ENCODE results near the gene KDM8. TPM values are rescaled to one million over a fixed set of nuclear protein-coding genes. Genes with fewer than 3 reads are reported as not detected.
A peak's percentile ranks its signal among the peaks of the same experiment; 100 is the strongest.
"Not testable (repeated sequence)": the region's sequence is repeated elsewhere in the genome, so short reads cannot be mapped to it uniquely, and the experiment has no call there.

Gene KDM8
- total RNA-seq, 4 donors from 2014 or later: 0.56 to 4.4 (median 2.5) TPM

DNA sequence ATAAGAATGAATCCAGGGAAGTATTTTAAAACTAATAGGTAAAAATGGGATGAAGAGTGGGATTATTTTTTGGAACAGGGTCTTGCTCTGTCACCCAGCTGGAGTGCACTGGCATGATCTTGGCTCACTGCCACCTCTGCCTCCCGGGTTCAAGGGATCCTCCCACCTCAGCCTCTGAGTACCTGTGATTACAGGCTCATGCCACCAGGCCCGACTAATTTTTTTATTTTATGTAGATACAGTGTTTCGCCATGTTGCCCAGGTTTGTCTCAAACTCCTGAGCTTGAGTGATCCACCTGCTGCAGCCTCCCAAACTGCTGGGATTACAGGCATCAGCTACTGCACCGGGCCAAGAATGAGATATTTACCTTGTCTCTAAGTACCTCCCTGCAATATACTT is 43.1 kb downstream of the KDM8 start:
- no peak overlapping the region for H3K4me3 ChIP-seq
- TF ChIP-seq CTCF (IDR thresholded peaks at IDR 0.05) (no peak), POLR2A (IDR thresholded peaks at IDR 0.05) (no peak)
- DNase-seq: no peak
- intact Hi-C loops (cut with DNase I): no loop called here
- H3K36me3 ChIP-seq: no peaks in the 10 kb centered on the region
- peaks cover 25 to 64% (median 43%) of the 10 kb centered on the region in 3 donors for H3K4me1 ChIP-seq
- no peaks in the 10 kb centered on the region for H3K27me3 ChIP-seq
- no peaks in the 10 kb centered on the region for H3K9me3 ChIP-seq
- peak overlapping the region in 3 of 4 donors; percentile 80 to 83 (median 82) for H3K27ac ChIP-seq
- 56 to 69% methylated on average over 4 of the region's 4 CpGs for WGBS, 2 donors

DNA sequence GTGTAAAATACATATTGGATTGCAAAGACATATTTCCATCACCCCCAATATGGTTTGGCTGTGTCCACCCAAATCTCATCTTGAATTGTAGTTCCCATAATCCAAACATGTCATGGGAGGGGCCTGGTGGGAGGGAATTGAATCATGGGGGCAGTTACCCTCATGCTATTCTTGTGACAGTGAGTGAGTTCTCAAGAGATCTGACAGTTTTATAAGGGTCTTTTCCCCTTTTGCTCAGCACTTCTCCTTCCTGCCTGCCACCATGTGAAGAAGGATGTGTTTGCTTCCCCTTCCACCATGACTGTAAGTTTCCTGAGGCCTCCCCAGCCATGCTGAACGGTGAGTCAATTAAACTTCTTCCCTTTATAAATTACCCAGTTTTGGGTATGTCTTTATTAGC is 43.8 kb downstream of the KDM8 start:
- WGBS, 2 donors: 81 to 83% methylated on average over 1 of the region's 1 CpG
- H3K9me3 ChIP-seq; H3K27me3 ChIP-seq; DNase-seq; H3K36me3 ChIP-seq; H3K4me3 ChIP-seq; intact Hi-C loops (cut with DNase I): not testable (repeated sequence)
- H3K4me1 ChIP-seq: peaks cover 24 to 64% (median 40%) of the 10 kb centered on the region in 3 donors
- peak overlapping the region in 2 of 4 donors; percentile 11 to 19 for H3K27ac ChIP-seq

DNA sequence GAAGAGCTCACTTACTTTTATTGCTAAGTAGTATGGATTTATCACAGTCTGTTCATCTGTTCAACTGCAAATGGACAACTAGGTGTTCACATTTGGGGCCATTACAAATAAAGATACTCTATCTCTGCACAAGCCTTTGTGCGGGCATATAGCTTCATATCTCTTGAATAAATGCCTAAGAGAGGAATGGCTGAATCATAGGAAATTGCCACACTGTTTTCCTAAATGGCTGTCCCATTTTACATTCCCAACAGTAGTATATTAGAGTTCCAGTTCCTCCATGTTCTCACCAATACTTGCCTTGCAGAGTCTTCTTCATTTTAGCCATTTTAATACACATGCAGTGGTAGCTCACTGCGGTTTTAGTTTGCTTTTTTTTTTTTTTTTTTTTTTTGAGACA is 44.7 kb downstream of the KDM8 start:
- no peaks in the 10 kb centered on the region for H3K27me3 ChIP-seq
- TF ChIP-seq CTCF (IDR thresholded peaks at IDR 0.05): no peak
- no peak for TF ChIP-seq POLR2A (IDR thresholded peaks at IDR 0.05)
- 97 to 98% methylated on average over 2 of the region's 2 CpGs for WGBS, 2 donors
- H3K36me3 ChIP-seq: no peaks in the 10 kb centered on the region
- no peaks in the 10 kb centered on the region for H3K9me3 ChIP-seq
- no peak for DNase-seq
- no peak overlapping the region for H3K4me3 ChIP-seq
- intact Hi-C loops (cut with DNase I): no loop called here
- H3K27ac ChIP-seq: no peak overlapping the region
- H3K4me1 ChIP-seq: peaks cover 18 to 64% (median 33%) of the 10 kb centered on the region in 3 donors

- H3K4me3 ChIP-seq; intact Hi-C loops (cut with DNase I); DNase-seq; H3K27ac ChIP-seq; H3K36me3 ChIP-seq; H3K27me3 ChIP-seq; H3K9me3 ChIP-seq: not testable (repeated sequence)
- H3K4me1 ChIP-seq: peaks cover 13 to 64% (median 32%) of the 10 kb centered on the region in 3 donors
- WGBS, 2 donors: 90 to 97% methylated on average over 4 of the region's 4 CpGs
Measured at GRCh38 chr16:27248886-27249285, 45.6 kb downstream of the KDM8 start.

DNA sequence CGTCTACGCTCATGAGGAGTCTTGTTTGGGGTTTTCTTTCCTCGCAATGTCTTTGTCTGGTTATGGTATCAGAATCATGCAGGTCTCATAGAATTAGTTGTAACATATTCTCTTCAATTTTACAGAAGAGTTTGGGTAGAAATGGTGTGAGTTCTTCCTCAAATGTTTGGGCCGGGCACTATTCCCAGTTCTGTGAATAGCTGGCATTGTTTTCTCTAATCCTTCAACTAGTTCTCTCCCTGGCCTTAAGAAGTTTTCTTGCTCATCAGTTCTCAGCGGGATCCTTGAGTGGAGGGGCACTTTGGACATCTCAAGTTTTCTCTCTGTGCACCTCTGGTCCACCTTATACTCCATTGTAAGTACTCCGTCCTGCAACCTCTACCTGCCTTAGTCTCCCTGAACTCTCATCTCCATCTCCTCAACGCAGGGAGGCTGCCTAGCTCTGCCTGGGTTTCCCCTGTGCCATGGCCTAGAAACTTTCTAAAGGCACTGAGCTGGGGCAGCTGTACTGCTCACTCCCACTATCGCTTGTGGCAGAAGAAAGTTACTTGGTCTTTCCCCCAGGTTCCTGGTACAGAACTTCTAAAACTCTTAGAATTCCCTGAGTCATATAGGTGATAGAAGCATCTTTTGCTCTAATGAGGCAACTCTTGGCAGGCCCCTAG is 48.3 kb downstream of the KDM8 start:
- Histone ChIP-seq H3K4me3 (no peak overlapping the region), H3K9me3 (no peaks in the 10 kb centered on the region), H3K4me1 (peaks cover 8 to 64% (median 16%) of the 10 kb centered on the region in 3 donors), H3K27me3 (no peaks in the 10 kb centered on the region), H3K27ac (peak overlapping the region in 3 of 4 donors; percentile 6 to 68 (median 45)), H3K36me3 (peaks cover 0 to 19% (median 0%) of the 10 kb centered on the region in 3 donors)
- TF ChIP-seq CTCF (IDR thresholded peaks at IDR 0.05) (no peak), POLR2A (IDR thresholded peaks at IDR 0.05) (no peak)
- intact Hi-C loops (cut with DNase I): no loop called here
- 70 to 80% methylated on average over 7 to 8 of the region's 8 CpGs for WGBS, 2 donors
- no peak for DNase-seq

DNA sequence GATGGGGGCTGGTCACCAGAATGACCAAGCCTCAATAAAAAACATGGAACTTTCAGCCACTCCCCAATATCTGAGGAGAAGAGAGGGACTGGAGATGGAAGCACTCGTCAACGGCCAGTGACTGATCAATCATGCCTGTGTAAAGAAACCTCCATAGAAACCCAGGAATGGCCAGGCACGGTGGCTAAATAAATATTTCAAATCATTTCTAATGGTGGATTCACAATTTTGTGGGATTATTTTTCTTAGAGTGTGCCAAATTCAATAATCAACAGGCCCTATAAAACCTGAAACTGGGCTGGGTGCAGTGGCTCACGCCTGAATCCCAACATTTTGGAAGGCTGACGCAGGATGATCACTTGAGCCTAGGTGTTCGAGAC is 48.9 kb downstream of the KDM8 start:
- peak overlapping the region in 2 of 4 donors; percentile 45 to 68 for H3K27ac ChIP-seq
- peaks cover 0 to 24% (median 0%) of the 10 kb centered on the region in 3 donors for H3K36me3 ChIP-seq
- H3K27me3 ChIP-seq: no peaks in the 10 kb centered on the region
- TF ChIP-seq CTCF (IDR thresholded peaks at IDR 0.05): no peak
- no peak for TF ChIP-seq POLR2A (IDR thresholded peaks at IDR 0.05)
- no peaks in the 10 kb centered on the region for H3K9me3 ChIP-seq
- 88 to 93% methylated on average over 5 of the region's 6 CpGs for WGBS, 2 donors
- intact Hi-C loops (cut with DNase I): no loop called here
- H3K4me1 ChIP-seq: peaks cover 8 to 65% (median 16%) of the 10 kb centered on the region in 3 donors
- no peak overlapping the region for H3K4me3 ChIP-seq
- no peak for DNase-seq
